Measurements from ENCODE around the gene HDAC9. TPM values are rescaled to one million over a fixed set of nuclear protein-coding genes. Genes with fewer than 3 reads are reported as not detected.

Gene HDAC9
- total RNA-seq, 1 donor from 2014 or later, result 0.52 TPM

DNA sequence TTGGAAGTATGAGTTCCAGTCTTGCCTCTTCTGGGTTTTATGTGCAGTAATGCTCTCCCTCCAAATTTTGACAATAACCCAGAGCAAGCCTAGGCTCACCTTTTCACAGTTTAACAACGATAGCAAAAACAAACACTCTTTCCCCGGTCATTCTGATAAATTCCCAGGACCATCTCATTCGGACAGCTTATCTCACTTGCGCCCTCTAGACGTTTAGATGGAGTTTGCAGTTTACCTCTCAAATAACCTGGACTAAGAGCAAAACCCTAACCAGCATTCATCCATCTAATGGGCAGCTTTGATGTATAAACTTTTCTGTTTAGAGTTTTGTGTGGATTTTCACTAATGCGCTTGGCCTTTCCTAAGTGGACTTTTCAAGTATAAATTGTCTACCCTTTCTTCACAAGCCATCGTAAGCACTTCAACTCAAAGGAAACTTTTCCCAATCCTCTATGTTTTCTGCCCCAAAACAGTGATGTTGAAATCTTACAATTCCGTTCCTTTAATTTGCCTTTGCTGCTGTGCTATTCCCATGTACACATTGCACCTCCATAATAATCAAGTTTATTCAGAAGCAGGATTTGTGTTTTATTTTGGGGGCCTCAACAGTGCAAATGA, 114.9 kb downstream of the HDAC9 start:
- no peak for DNase-seq (ENCODE audit: low spot score)
- Mint-ChIP-seq H3K36me3 (ENCODE audit: low read depth) (no peaks in the 10 kb centered on the region), H3K4me1 (ENCODE audit: low read depth) (peaks cover 3% of the 10 kb centered on the region), H3K9me3 (no peaks in the 10 kb centered on the region), H3K27me3 (ENCODE audit: low read depth) (no peaks in the 10 kb centered on the region), H3K27ac (no peak overlapping the region), H3K4me3 (ENCODE audit: low read depth) (no peak overlapping the region)
- intact Hi-C loops (cut with micrococcal nuclease), result no loop called here

DNA sequence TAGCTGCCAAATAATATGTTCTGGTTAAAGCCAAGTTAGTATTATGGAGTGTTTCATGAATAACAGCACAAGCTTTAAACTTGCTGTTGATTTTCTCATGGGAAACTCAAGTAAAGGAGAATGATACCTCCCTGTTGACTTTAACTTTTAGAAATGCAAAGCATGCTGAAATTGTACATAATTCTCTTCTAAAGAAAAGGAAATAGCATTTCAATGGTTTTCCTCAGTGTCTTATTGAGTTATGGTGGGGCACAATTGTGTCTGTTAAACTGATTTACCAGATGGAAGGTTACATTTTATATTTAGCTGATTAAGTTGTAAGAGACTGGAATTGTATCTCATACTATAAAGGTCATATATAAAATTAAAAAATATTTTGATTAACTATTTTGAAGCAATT, 119.3 kb downstream of the HDAC9 start:
- no peak for DNase-seq (ENCODE audit: low spot score)
- Mint-ChIP-seq H3K4me1 (ENCODE audit: low read depth) (peaks cover 3% of the 10 kb centered on the region), H3K9me3 (no peaks in the 10 kb centered on the region), H3K27me3 (ENCODE audit: low read depth) (no peaks in the 10 kb centered on the region), H3K4me3 (ENCODE audit: low read depth) (no peak overlapping the region), H3K27ac (no peak overlapping the region), H3K36me3 (ENCODE audit: low read depth) (no peaks in the 10 kb centered on the region)
- intact Hi-C loops (cut with micrococcal nuclease), result no loop called here

DNA sequence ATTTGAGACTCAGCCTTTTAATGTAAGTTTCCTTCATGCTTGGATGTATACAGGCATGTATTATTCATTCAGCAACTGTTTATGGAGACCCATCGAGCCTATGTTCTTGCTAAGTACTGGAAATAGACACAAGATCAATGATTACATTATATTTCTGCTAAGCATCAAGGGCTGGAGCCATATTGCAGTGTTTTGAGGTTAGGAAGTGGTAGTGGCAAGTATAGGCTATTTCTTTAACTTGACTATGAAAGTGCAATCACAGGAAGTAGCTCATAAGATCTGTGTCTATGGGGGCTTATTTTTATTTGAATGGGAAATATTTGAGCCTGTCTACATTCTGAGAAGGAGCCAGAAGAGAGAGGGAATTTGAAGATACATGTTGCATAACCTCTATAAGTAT, 123.8 kb downstream of the HDAC9 start:
- Mint-ChIP-seq H3K36me3 (ENCODE audit: low read depth) (no peaks in the 10 kb centered on the region), H3K4me3 (ENCODE audit: low read depth) (no peak overlapping the region), H3K4me1 (ENCODE audit: low read depth) (no peaks in the 10 kb centered on the region), H3K27me3 (ENCODE audit: low read depth) (no peaks in the 10 kb centered on the region), H3K9me3 (no peaks in the 10 kb centered on the region), H3K27ac (no peak overlapping the region)
- no peak for DNase-seq (ENCODE audit: low spot score)
- intact Hi-C loops (cut with micrococcal nuclease), result no loop called here

DNA sequence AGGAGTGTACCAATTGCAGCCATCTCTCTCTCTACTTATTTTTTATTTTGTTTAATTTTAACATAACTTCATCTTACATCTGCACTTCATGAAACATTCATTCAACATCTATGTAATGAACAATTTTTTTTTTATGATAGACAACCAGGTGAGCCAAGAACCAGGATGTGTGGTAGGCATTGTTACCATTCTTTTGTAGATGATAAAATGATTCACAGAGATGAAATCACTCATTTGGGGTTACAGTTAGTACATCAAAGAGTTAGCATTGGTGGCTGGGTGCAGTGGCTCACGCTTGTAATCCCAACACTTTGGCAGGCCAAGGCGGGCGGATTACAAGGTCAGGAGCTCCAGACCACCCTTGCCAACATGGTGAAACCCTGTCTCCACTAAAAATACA, 127.8 kb downstream of the HDAC9 start:
- Mint-ChIP-seq H3K4me3 (ENCODE audit: low read depth) (no peak overlapping the region), H3K9me3 (no peaks in the 10 kb centered on the region), H3K27ac (no peak overlapping the region), H3K27me3 (ENCODE audit: low read depth) (no peaks in the 10 kb centered on the region), H3K4me1 (ENCODE audit: low read depth) (no peaks in the 10 kb centered on the region), H3K36me3 (ENCODE audit: low read depth) (no peaks in the 10 kb centered on the region)
- DNase-seq (ENCODE audit: low spot score), result no peak
- intact Hi-C loops (cut with micrococcal nuclease), result no loop called here

DNA sequence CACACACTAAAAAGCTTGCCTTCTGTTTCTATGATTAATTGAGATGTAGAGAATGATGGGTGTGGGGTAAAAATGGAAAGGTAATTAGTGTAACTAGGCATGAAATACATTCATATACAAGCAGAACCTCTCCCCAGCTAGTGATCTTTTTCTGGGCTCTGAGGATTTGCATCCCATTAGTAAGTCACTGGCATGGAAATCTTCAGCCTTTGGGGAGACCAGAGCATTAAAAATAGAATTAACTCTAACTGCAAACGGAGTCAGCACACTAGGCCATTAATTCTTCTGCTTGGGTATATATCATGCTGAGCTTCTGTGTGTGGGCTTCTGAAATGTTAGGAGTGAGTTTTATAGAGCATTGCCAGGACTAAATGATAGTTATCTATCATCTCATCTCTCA, 128.9 kb downstream of the HDAC9 start:
- intact Hi-C loops (cut with micrococcal nuclease), result no loop called here
- H3K4me3 Mint-ChIP-seq (ENCODE audit: low read depth), result no peak overlapping the region
- no peaks in the 10 kb centered on the region for H3K4me1 Mint-ChIP-seq (ENCODE audit: low read depth)
- DNase-seq (ENCODE audit: low spot score), result no peak
- no peaks in the 10 kb centered on the region for H3K27me3 Mint-ChIP-seq (ENCODE audit: low read depth)
- no peak overlapping the region for H3K27ac Mint-ChIP-seq
- H3K36me3 Mint-ChIP-seq (ENCODE audit: low read depth), result no peaks in the 10 kb centered on the region
- no peaks in the 10 kb centered on the region for H3K9me3 Mint-ChIP-seq

DNA sequence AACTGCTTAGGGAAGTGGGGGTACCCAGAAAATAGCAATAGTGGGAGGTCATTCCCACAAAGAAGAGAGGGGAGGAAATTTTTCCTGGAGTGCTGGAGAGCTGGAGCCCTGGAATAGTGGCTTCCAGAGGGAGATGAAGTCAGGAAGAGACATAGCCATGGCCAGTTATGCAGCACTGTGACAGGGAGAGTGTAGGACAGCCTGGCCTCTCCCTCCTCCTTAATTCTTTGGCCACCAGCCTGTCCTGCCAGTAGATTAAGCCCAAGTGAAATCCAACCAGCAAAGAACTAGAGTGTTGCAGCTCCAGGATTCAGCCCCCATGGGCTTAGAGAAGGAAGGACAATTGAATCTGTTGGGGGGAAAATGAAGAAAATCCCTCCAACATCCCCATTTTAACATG, 130.5 kb downstream of the HDAC9 start:
- intact Hi-C loops (cut with micrococcal nuclease), result no loop called here
- Mint-ChIP-seq H3K27me3 (ENCODE audit: low read depth) (no peaks in the 10 kb centered on the region), H3K36me3 (ENCODE audit: low read depth) (no peaks in the 10 kb centered on the region), H3K4me1 (ENCODE audit: low read depth) (no peaks in the 10 kb centered on the region), H3K27ac (no peak overlapping the region), H3K4me3 (ENCODE audit: low read depth) (no peak overlapping the region), H3K9me3 (no peaks in the 10 kb centered on the region)
- DNase-seq (ENCODE audit: low spot score), result no peak

DNA sequence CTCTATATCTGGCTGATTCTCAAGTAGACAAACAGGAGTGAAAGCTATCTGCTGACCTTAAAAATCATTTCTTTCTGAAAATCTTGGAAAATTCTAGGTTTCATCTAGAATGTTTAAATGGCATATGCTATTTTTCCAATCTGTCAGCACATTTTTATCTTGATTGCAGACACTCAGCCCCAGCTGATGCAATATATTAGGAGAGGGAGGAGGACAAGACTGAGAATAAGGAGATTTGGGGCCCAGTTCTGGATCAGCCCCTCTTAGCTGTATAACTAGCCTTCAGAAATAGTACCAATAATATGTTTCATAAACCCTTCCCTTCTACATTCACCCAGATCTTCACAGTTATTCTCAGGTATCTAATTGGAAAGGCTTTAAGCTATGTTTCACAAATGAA, 131.2 kb downstream of the HDAC9 start:
- no peaks in the 10 kb centered on the region for H3K27me3 Mint-ChIP-seq (ENCODE audit: low read depth)
- H3K4me1 Mint-ChIP-seq (ENCODE audit: low read depth), result no peaks in the 10 kb centered on the region
- no peak overlapping the region for H3K27ac Mint-ChIP-seq
- H3K4me3 Mint-ChIP-seq (ENCODE audit: low read depth), result no peak overlapping the region
- no peaks in the 10 kb centered on the region for H3K36me3 Mint-ChIP-seq (ENCODE audit: low read depth)
- intact Hi-C loops (cut with micrococcal nuclease), result no loop called here
- no peak for DNase-seq (ENCODE audit: low spot score)
- H3K9me3 Mint-ChIP-seq, result no peaks in the 10 kb centered on the region

DNA sequence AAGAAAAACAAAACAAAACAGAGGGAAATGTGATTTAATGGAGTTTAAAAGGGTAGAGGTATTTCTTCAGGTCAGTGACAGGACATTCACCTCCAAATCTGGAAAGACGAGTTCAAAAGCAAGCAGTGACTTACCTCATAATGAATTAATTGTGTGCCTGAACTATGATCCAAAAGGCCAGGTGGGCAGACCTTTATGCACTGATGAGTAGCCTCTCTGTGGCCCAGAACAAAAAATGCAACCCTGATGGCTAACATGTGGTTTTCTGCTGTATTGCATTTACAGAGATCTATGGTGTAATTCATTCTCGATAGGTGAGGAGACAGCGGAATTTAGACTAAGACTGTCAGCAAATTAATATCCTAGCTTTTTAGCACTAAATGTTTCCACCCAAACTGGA, 142.0 kb downstream of the HDAC9 start:
- intact Hi-C loops (cut with micrococcal nuclease), result no loop called here
- H3K27ac Mint-ChIP-seq, result no peak overlapping the region

DNA sequence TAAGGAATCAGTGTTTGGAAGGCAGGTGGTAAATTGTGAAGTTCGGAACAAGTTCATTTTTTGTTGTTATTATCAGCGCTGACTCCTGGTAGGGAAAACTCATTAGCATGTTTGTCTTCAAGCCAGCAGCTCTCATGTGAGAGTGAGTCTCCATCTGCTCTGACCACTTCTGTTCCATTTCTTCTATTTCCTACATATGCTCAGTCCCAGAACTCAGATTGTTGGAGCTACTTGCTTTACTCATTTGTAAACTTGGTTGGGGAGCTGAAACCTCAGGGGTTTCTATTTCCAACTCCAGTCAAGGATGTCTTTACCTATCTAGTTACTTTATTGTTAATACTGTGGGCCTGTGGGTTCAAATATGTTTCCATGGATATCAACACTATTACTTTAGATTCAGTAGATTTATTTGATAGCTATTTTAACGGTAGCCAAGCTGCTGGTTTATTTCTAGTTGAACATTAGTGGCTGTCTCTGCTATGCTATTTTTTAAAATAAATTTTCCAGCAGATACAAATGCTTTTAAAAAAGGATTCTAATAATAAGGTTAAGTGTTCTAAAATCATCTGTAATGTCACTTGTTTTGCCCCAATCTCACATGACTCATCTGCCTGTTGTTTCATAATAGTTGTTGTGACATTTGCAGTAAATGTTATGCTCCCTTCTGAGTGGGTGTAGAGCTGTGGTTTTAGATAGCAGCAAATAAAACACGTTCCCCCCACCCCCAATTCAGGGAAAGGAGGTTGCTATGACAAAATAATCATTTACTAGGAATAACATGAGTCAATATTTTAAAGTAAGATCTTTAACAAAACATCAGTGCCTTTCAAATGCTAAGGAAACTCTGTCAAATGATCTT, 143.3 kb downstream of the HDAC9 start:
- Mint-ChIP-seq H3K27me3 (ENCODE audit: low read depth) (no peaks in the 10 kb centered on the region), H3K36me3 (ENCODE audit: low read depth) (no peaks in the 10 kb centered on the region), H3K27ac (peak overlapping the region; percentile 87), H3K4me3 (ENCODE audit: low read depth) (no peak overlapping the region), H3K4me1 (ENCODE audit: low read depth) (peaks cover 26% of the 10 kb centered on the region), H3K9me3 (peaks cover 4% of the 10 kb centered on the region)
- intact Hi-C loops (cut with micrococcal nuclease), result loop anchor here (1.0 to 2.0 kb wide), 4 partner anchors 27 to 222 kb away; no protein-coding TSS in a partner anchor
- no peak for DNase-seq (ENCODE audit: low spot score)

More for the DNA sequence above, 142.0 kb downstream of the HDAC9 start:
- Mint-ChIP-seq H3K9me3 (no peaks in the 10 kb centered on the region), H3K4me1 (ENCODE audit: low read depth) (peaks cover 24% of the 10 kb centered on the region), H3K36me3 (ENCODE audit: low read depth) (no peaks in the 10 kb centered on the region), H3K4me3 (ENCODE audit: low read depth) (no peak overlapping the region), H3K27me3 (ENCODE audit: low read depth) (no peaks in the 10 kb centered on the region)
- DNase-seq (ENCODE audit: low spot score), result no peak

DNA sequence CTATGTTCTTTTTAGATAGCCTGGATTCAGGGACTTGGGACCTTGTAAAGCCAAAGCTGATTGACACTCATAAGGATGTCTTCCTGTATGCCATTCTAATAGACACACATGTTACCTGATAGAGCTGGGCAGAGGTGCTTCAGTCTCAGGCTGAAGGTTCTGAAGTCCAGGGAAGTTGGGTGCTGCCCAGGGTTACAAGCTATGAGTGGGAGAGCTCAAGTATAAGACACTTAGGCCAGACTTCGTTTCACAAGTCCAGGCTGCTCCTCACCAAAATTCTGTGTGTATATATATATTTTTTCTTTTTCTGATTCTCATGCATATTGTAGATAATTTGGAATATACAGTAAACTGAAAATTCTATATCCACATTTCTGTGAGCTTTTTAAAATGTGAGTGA, 144.2 kb downstream of the HDAC9 start:
- Mint-ChIP-seq H3K4me3 (ENCODE audit: low read depth) (no peak overlapping the region), H3K27ac (peak overlapping the region; percentile 87), H3K36me3 (ENCODE audit: low read depth) (no peaks in the 10 kb centered on the region), H3K9me3 (peaks cover 4% of the 10 kb centered on the region), H3K4me1 (ENCODE audit: low read depth) (peaks cover 26% of the 10 kb centered on the region), H3K27me3 (ENCODE audit: low read depth) (no peaks in the 10 kb centered on the region)
- no peak for DNase-seq (ENCODE audit: low spot score)
- intact Hi-C loops (cut with micrococcal nuclease), result loop anchor here (1.0 to 2.0 kb wide), 4 partner anchors 27 to 221 kb away; no protein-coding TSS in a partner anchor

DNA sequence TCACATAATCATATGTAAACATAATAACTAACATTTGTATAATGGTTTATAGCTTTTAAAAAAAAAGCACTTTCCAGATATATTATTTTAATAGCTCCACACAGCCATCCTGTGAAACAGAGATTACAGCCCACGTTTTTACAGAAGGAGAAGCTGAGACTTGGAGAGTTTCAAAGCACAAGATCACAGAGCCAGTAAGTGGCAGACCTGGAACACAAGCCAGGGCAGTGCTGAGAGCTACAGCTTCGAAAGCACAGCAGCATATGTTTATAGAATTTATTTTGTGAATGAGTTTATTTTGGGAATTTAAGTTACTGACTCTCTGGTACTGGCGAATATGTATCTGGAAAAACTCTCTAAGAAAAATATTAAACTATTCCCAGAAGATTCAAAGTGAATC, 149.4 kb downstream of the HDAC9 start:
- H3K27ac Mint-ChIP-seq, result no peak overlapping the region
- H3K4me3 Mint-ChIP-seq (ENCODE audit: low read depth), result no peak overlapping the region
- intact Hi-C loops (cut with micrococcal nuclease), result no loop called here
- no peak for DNase-seq (ENCODE audit: low spot score)
- H3K9me3 Mint-ChIP-seq, result peaks cover 4% of the 10 kb centered on the region
- no peaks in the 10 kb centered on the region for H3K27me3 Mint-ChIP-seq (ENCODE audit: low read depth)
- peaks cover 2% of the 10 kb centered on the region for H3K4me1 Mint-ChIP-seq (ENCODE audit: low read depth)
- H3K36me3 Mint-ChIP-seq (ENCODE audit: low read depth), result no peaks in the 10 kb centered on the region

DNA sequence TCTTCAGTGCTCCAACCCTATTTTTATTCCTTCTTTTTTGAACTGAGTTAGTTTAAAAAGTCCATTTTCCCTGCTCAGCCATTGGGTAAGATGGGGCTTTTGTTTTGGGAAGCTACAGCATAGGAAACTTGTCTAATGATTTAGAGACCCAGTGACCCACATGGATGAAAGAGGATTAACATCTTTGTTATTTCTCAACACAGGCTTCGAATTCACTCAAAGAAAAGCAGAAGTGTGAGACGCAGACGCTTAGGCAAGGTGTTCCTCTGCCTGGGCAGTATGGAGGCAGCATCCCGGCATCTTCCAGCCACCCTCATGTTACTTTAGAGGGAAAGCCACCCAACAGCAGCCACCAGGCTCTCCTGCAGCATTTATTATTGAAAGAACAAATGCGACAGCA, 152.0 kb downstream of the HDAC9 start:
- H3K27ac Mint-ChIP-seq, result no peak overlapping the region
- no peak for DNase-seq (ENCODE audit: low spot score)
- peaks cover 2% of the 10 kb centered on the region for H3K4me1 Mint-ChIP-seq (ENCODE audit: low read depth)
- no peaks in the 10 kb centered on the region for H3K36me3 Mint-ChIP-seq (ENCODE audit: low read depth)
- no peaks in the 10 kb centered on the region for H3K27me3 Mint-ChIP-seq (ENCODE audit: low read depth)
- H3K4me3 Mint-ChIP-seq (ENCODE audit: low read depth), result no peak overlapping the region
- intact Hi-C loops (cut with micrococcal nuclease), result no loop called here
- H3K9me3 Mint-ChIP-seq, result peaks cover 4% of the 10 kb centered on the region
